Endothelial cell of umbilical vein (primary cell): Measurements from ENCODE around the gene KRT6C. TPM values are rescaled to one million over a fixed set of nuclear protein-coding genes. Genes with fewer than 3 reads are reported as not detected.

Source experiments
- BruUV-seq: library from RNA; stranded (reverse); fragments of 400-500 nt; replicated peaks from 2 replicates; lab custom pipeline; 2021; lab: Mats Ljungman, UMichigan
- CTCF ChIA-PET: fragments of 300-600, 350-600 bp; sonication (Branson Sonifier 250); formaldehyde crosslinking; loops from one replicate; lab custom pipeline; 2021; ENCODE audit warnings: antibody characterized with exemption, inconsistent platforms; lab: Charles Lee
- POLR2A ChIA-PET: fragments of 300-600, 350-600 bp; sonication (Branson Sonifier 250); formaldehyde crosslinking; loops from one replicate; lab custom pipeline; 2021; ENCODE audit warnings: antibody characterized with exemption, inconsistent platforms; lab: Charles Lee
- DNase-seq: peaks from one replicate; pipeline ENCODE4 v3.0.0-alpha.2; 2011; ENCODE audit warnings: low read depth, low spot score
- FAIRE-seq: peaks from 2 replicates; lab custom pipeline; 2011; peaks lifted over from hg19 to GRCh38; lab: Jason Lieb, UNC
- H2AFZ ChIP-seq: 2 replicates; pipeline ENCODE4 v1.6.0; 2012; ENCODE audit warnings: low read depth, low read length, control low read depth, inconsistent platforms
- H3K27ac ChIP-seq: 2 replicates; pipeline ENCODE4 v1.5.1; 2011; ENCODE audit warnings: low read depth, mild to moderate bottlenecking, control low read depth, low read length, moderate library complexity; ENCODE audit not compliant: insufficient read depth
- H3K27me3 ChIP-seq, 2 experiments: 2 replicates each; pipeline versions ENCODE4 v1.6.0 to v1.6.1; 2011; ENCODE audit warnings: low read length in 2 of 2, mixed read lengths in 1 of 2; ENCODE audit not compliant: control insufficient read depth in 2 of 2, insufficient read depth in 2 of 2
- H3K36me3 ChIP-seq, 2 experiments: 2 replicates in 1 of 2; 3 replicates in 1 of 2; pipeline ENCODE4 v1.5.1; 2011; ENCODE audit warnings: low read length in 2 of 2, mild to moderate bottlenecking in 1 of 2, moderate library complexity in 1 of 2; ENCODE audit not compliant: control insufficient read depth in 2 of 2, insufficient read depth in 2 of 2; ENCODE audit errors: extremely low read depth in 1 of 2
- H3K4me1 ChIP-seq: 3 replicates; pipeline ENCODE4 v1.5.1; 2011; ENCODE audit warnings: mild to moderate bottlenecking, low read length; ENCODE audit not compliant: control insufficient read depth, insufficient read depth; ENCODE audit errors: extremely low read depth
- H3K4me2 ChIP-seq: 2 replicates; pipeline ENCODE4 v1.6.1; 2011; ENCODE audit warnings: low read length, control low read depth, mixed read lengths; ENCODE audit not compliant: insufficient read depth
- H3K4me3 ChIP-seq, 3 experiments: fragments of 200-600 bp in 1 of 3; sonication (generic), shearing (Covaris generic) in 1 of 3; replicated peaks in 1 of 3; 2 replicates each; pipeline ENCODE4 v1.5.1; 2011 to 2016; ENCODE audit warnings: control low read depth in 3 of 3, low read length in 3 of 3, mild to moderate bottlenecking in 2 of 3, inconsistent platforms in 1 of 3, low read depth in 1 of 3, moderate library complexity in 1 of 3; ENCODE audit not compliant: insufficient read depth in 1 of 3
- H3K79me2 ChIP-seq: 2 replicates; pipeline ENCODE4 v1.6.0; 2012; ENCODE audit warnings: low read length, inconsistent platforms; ENCODE audit not compliant: control insufficient read depth, insufficient read depth
- H3K9ac ChIP-seq: replicated peaks from 2 replicates; pipeline ENCODE3; 2011; ENCODE audit warnings: low read length, control low read depth; ENCODE audit not compliant: insufficient read depth; ENCODE audit errors: extremely low read depth
- H3K9me1 ChIP-seq: replicated peaks from 3 replicates; pipeline ENCODE4 v1.6.0; 2011; ENCODE audit warnings: mild to moderate bottlenecking, low read length; ENCODE audit not compliant: control insufficient read depth, insufficient read depth; ENCODE audit errors: extremely low read depth
- H3K9me3 ChIP-seq: replicated peaks from 2 replicates; pipeline ENCODE4 v1.5.1; 2012; ENCODE audit warnings: low read length, inconsistent platforms; ENCODE audit not compliant: control insufficient read depth, insufficient read depth
- H4K20me1 ChIP-seq: replicated peaks from 2 replicates; pipeline ENCODE3; 2011; ENCODE audit warnings: mild to moderate bottlenecking, low read length; ENCODE audit not compliant: control insufficient read depth, insufficient read depth; ENCODE audit errors: extremely low read depth
- CTCF ChIP-seq, 2 donors: IDR thresholded peaks; 1 replicate in 1 of 2; 2 replicates in 1 of 2; pipeline ENCODE4 v1.5.1; 2011; ENCODE audit warnings: low read length in 2 of 2, mild to moderate bottlenecking in 2 of 2, moderate library complexity in 2 of 2, control low read depth in 1 of 2, inconsistent platforms in 1 of 2, low read depth in 1 of 2; ENCODE audit not compliant: insufficient read depth in 1 of 2; ENCODE audit errors: extremely low read depth in 1 of 2
- EZH2 ChIP-seq: IDR thresholded peaks from 2 replicates; pipeline ENCODE4 v1.6.1; 2012; ENCODE audit warnings: borderline replicate concordance, low read depth, mild to moderate bottlenecking, moderate library complexity, low read length, inconsistent platforms; ENCODE audit not compliant: severe bottlenecking
- FOS ChIP-seq: IDR thresholded peaks from 2 replicates; pipeline ENCODE4 v1.6.1; 2011; ENCODE audit warnings: mild to moderate bottlenecking, low read length, moderate library complexity, borderline replicate concordance; ENCODE audit not compliant: insufficient read depth
- GATA2 ChIP-seq: IDR thresholded peaks from 2 replicates; pipeline ENCODE4 v1.7.0; 2011; ENCODE audit warnings: low read depth, mild to moderate bottlenecking, moderate library complexity, mixed read lengths, low read length; ENCODE audit not compliant: insufficient read length, insufficient read depth
- JUN ChIP-seq: IDR thresholded peaks from 2 replicates; pipeline ENCODE4 v1.6.1; 2011; ENCODE audit warnings: borderline replicate concordance, low read depth; ENCODE audit not compliant: insufficient read length, insufficient read depth
- MYC ChIP-seq: IDR thresholded peaks from one replicate; pipeline ENCODE4 v1.6.1; 2011; ENCODE audit warnings: mild to moderate bottlenecking, low read depth, low read length
- POLR2A ChIP-seq: IDR thresholded peaks from 2 replicates; pipeline ENCODE4 v1.6.1; 2012; ENCODE audit warnings: low read depth, mild to moderate bottlenecking, control low read depth, low read length
- POLR2AphosphoS5 ChIP-seq: IDR thresholded peaks from 2 replicates; pipeline ENCODE4 v1.6.1; 2012; ENCODE audit warnings: low read depth, mild to moderate bottlenecking, control low read depth, low read length, moderate library complexity; ENCODE audit not compliant: insufficient read depth
- dilution Hi-C: fragments of 300-500 bp; cut with MboI; formaldehyde crosslinking; loops from one replicate; pipeline ENCODE4 v1.15.0; 2019; ENCODE audit warnings: low sequenced_read_pairs; ENCODE audit not compliant: extremely low pct_ligation_motif_present
- intact Hi-C: fragments of 100-400 bp; cut with micrococcal nuclease; formaldehyde crosslinking; loops from one replicate; pipeline ENCODE4 v1.10.0; 2022
- polyA plus RNA-seq, 4 experiments: library from polyadenylated mRNA; depleted of rRNA in 3 of 4; stranded (reverse) in 3 of 4; unstranded in 1 of 4; fragments of >200 nt; gene quantifications; 2 replicates each; pipeline versions ENCODE4 v1.2.1 to v1.2.3, GENCODE V29; 2011 to 2012; ENCODE audit warnings: missing spikeins in 1 of 4
- total RNA-seq: library from RNA; stranded (reverse); gene quantifications from 2 replicates; pipeline ENCODE4 v1.2.3, GENCODE V29; 2021
- TF ChIP-seq, protein P1 (sequence below): IDR thresholded peaks from 2 replicates; pipeline ENCODE4 v1.6.1; 2011; ENCODE audit not compliant: insufficient read depth, insufficient read length

KRT6C gene
- total and polyA plus RNA-seq, 2 donors (not counting 3 experiments of a cell fraction or from before 2014, with no cell fraction given): not detected

GRCh38 chr12:52436828-52437474 is 36.7 kb downstream of the KRT6C start:
- dilution Hi-C loops: no loop called here
- no peaks in the 10 kb centered on the region for H4K20me1 ChIP-seq
- no peak overlapping the region for H3K9ac ChIP-seq
- no peaks in the 10 kb centered on the region for H3K9me3 ChIP-seq
- H3K4me2 ChIP-seq: no peak overlapping the region
- no peak overlapping the region for H3K4me3 ChIP-seq
- POLR2A ChIA-PET: no interaction called here
- no peak for FAIRE-seq
- no peaks in the 10 kb centered on the region for H3K4me1 ChIP-seq
- no peak for DNase-seq
- CTCF ChIA-PET: no interaction called here
- H3K27me3 ChIP-seq: peaks cover 0 to 3% of the 10 kb centered on the region in 2 experiments
- TF ChIP-seq JUN: no peak
- no peak for TF ChIP-seq FOS
- TF ChIP-seq GATA2: no peak
- TF ChIP-seq, protein P1, sequence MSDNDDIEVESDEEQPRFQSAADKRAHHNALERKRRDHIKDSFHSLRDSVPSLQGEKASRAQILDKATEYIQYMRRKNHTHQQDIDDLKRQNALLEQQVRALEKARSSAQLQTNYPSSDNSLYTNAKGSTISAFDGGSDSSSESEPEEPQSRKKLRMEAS: no peak
- no peak for TF ChIP-seq MYC
- TF ChIP-seq EZH2: no peak
- TF ChIP-seq POLR2A: no peak
- no peak for TF ChIP-seq CTCF (IDR thresholded peaks at IDR 0.05; ENCODE audit: extremely low read depth in 1 of 2, insufficient read depth in 1 of 2, low read depth in 1 of 2, low read length in 2 of 2)
- no peak for TF ChIP-seq POLR2AphosphoS5
- H3K36me3 ChIP-seq: no peaks in the 10 kb centered on the region
- no peak overlapping the region for H3K27ac ChIP-seq
- intact Hi-C loops: no loop called here
- BruUV-seq: no TSS peak
- no peak overlapping the region for H2AFZ ChIP-seq
- H3K79me2 ChIP-seq: no peaks in the 10 kb centered on the region
- H3K9me1 ChIP-seq: no peaks in the 10 kb centered on the region
